IMR-90 (cell line): ENCODE data around the gene FER. TPM values are rescaled to one million over a fixed set of nuclear protein-coding genes. Genes with fewer than 3 reads are reported as not detected.

ENCODE experiments used
- ATAC-seq: fragments of 200-7000 bp; cut with Tn5 transposase; 2 replicates; pipeline ENCODE4 v1.9.1; 2020; ENCODE audit warnings: low read depth, mild to moderate bottlenecking, moderate library complexity
- BruUV-seq: library from RNA; stranded (reverse); fragments of 400-500 nt; replicated peaks from 2 replicates; lab custom pipeline; 2021; lab: Mats Ljungman, UMichigan
- CTCF ChIA-PET: fragments of 300-600 bp; formaldehyde crosslinking; extraction: SDS; loops from one replicate; lab custom pipeline; 2021; ENCODE audit warnings: antibody characterized with exemption; lab: Yijun Ruan, JAX
- POLR2A ChIA-PET: fragments of 300-600 bp; sonication (Branson Sonifier 250); formaldehyde crosslinking; loops from one replicate; lab custom pipeline; 2022; ENCODE audit warnings: antibody characterized with exemption; ENCODE audit not compliant: unreplicated experiment; lab: Charles Lee
- DNase-seq: peaks from one replicate; pipeline ENCODE4 v3.0.0; 2013
- H2AFZ ChIP-seq: replicated peaks from 2 replicates; pipeline ENCODE3; 2013; ENCODE audit warnings: low read length, mild to moderate bottlenecking; ENCODE audit not compliant: poor library complexity
- H2AK5ac ChIP-seq: 2 replicates; pipeline ENCODE4 v1.6.1; 2013; ENCODE audit warnings: low read depth, low read length, inconsistent platforms
- H2AK9ac ChIP-seq: replicated peaks from 2 replicates; pipeline ENCODE3; 2013; ENCODE audit warnings: mild to moderate bottlenecking, low read depth, low read length, moderate library complexity; ENCODE audit not compliant: poor library complexity
- H2BK120ac ChIP-seq: 2 replicates; pipeline ENCODE4 v1.6.1; 2013; ENCODE audit warnings: low read depth, low read length, inconsistent platforms
- H2BK15ac ChIP-seq: 3 replicates; pipeline ENCODE4 v1.6.1; 2013; ENCODE audit warnings: low read depth, low read length, inconsistent platforms
- H2BK20ac ChIP-seq: 2 replicates; pipeline ENCODE4 v1.6.1; 2013; ENCODE audit warnings: low read depth, mild to moderate bottlenecking, inconsistent platforms, low read length, moderate library complexity
- H2BK5ac ChIP-seq: 2 replicates; pipeline ENCODE4 v1.6.1; 2013; ENCODE audit warnings: mild to moderate bottlenecking, low read depth, low read length, inconsistent platforms; ENCODE audit not compliant: poor library complexity, severe bottlenecking
- H3K14ac ChIP-seq: replicated peaks from 2 replicates; pipeline ENCODE4 v1.6.1; 2013; ENCODE audit warnings: low read depth, low read length, inconsistent platforms
- H3K18ac ChIP-seq: 2 replicates; pipeline ENCODE4 v1.6.1; 2013; ENCODE audit warnings: low read depth, low read length, control low read depth
- H3K23ac ChIP-seq: 2 replicates; pipeline ENCODE4 v1.6.1; 2013; ENCODE audit warnings: low read depth, low read length, inconsistent platforms
- H3K27ac ChIP-seq: 2 replicates; pipeline ENCODE4 v1.5.1; 2013; ENCODE audit warnings: mild to moderate bottlenecking, control low read depth, low read length; ENCODE audit not compliant: insufficient read depth
- H3K27me3 ChIP-seq: 2 replicates; pipeline ENCODE4 v1.6.1; 2013; ENCODE audit warnings: low read length; ENCODE audit not compliant: control insufficient read depth, insufficient read depth
- H3K36me3 ChIP-seq: 2 replicates; pipeline ENCODE4 v1.6.1; 2013; ENCODE audit warnings: low read length, mixed read lengths; ENCODE audit not compliant: control insufficient read depth, insufficient read depth
- H3K4ac ChIP-seq: 2 replicates; pipeline ENCODE4 v1.6.1; 2013; ENCODE audit warnings: low read depth, low read length, inconsistent platforms
- H3K4me1 ChIP-seq: 2 replicates; pipeline ENCODE4 v1.6.1; 2013; ENCODE audit warnings: low read length, mixed read lengths; ENCODE audit not compliant: control insufficient read depth, insufficient read depth
- H3K4me2 ChIP-seq: 2 replicates; pipeline ENCODE4 v1.6.1; 2013; ENCODE audit warnings: low read depth, mild to moderate bottlenecking, control low read depth, low read length, moderate library complexity
- H3K4me3 ChIP-seq: 2 replicates; pipeline ENCODE4 v1.5.1; 2013; ENCODE audit warnings: low read depth, mild to moderate bottlenecking, control low read depth, low read length, moderate library complexity; ENCODE audit not compliant: insufficient read depth
- H3K56ac ChIP-seq: 2 replicates; pipeline ENCODE4 v1.6.1; 2013; ENCODE audit warnings: low read length, inconsistent platforms; ENCODE audit not compliant: insufficient read depth; ENCODE audit errors: extremely low read depth
- H3K79me1 ChIP-seq, 2 experiments: 2 replicates each; pipeline ENCODE4 v1.6.1; 2013; ENCODE audit warnings: low read length in 2 of 2, inconsistent platforms in 1 of 2, low read depth in 1 of 2
- H3K9ac ChIP-seq: 2 replicates; pipeline ENCODE4 v1.6.1; 2013; ENCODE audit warnings: low read depth, low read length, control low read depth
- H3K9me1 ChIP-seq: 2 replicates; pipeline ENCODE4 v1.6.1; 2013; ENCODE audit warnings: low read length, inconsistent platforms; ENCODE audit not compliant: insufficient read depth
- H3K9me3 ChIP-seq: 2 replicates; pipeline ENCODE4 v1.6.1; 2013; ENCODE audit warnings: low read length; ENCODE audit not compliant: control insufficient read depth, insufficient read depth
- H4K20me1 ChIP-seq: 2 replicates; pipeline ENCODE4 v1.6.1; 2013; ENCODE audit warnings: low read length, inconsistent platforms; ENCODE audit not compliant: insufficient read depth
- H4K5ac ChIP-seq: 2 replicates; pipeline ENCODE4 v1.6.1; 2013; ENCODE audit warnings: mild to moderate bottlenecking, low read depth, low read length, control low read depth
- H4K8ac ChIP-seq, 2 experiments: 2 replicates each; pipeline ENCODE4 v1.6.1; 2013; ENCODE audit warnings: low read depth in 2 of 2, low read length in 2 of 2, control low read depth in 1 of 2, inconsistent platforms in 1 of 2
- H4K91ac ChIP-seq: 2 replicates; pipeline ENCODE4 v1.6.1; 2013; ENCODE audit warnings: low read depth, low read length, inconsistent platforms; ENCODE audit not compliant: insufficient read depth
- BHLHE40 ChIP-seq: fragments of 150-350 bp; IDR thresholded peaks from 2 replicates; pipeline ENCODE4 v1.6.1; 2016; ENCODE audit warnings: mild to moderate bottlenecking, low read depth, low read length
- CEBPB ChIP-seq: IDR thresholded peaks from 2 replicates; pipeline ENCODE4 v1.6.1; 2012; ENCODE audit warnings: low read depth, low read length, improper control_type of control experiment
- CHD1 ChIP-seq: IDR thresholded peaks from 2 replicates; pipeline ENCODE4 v1.6.1; 2012; ENCODE audit warnings: low read depth, low read length, improper control_type of control experiment
- CTCF ChIP-seq: conservative IDR thresholded peaks from 2 replicates; pipeline ENCODE4 v1.5.1; 2012; ENCODE audit warnings: mild to moderate bottlenecking, low read depth, low read length, improper control_type of control experiment
- ELK1 ChIP-seq: fragments of 150-350 bp; IDR thresholded peaks from 2 replicates; pipeline ENCODE4 v1.6.1; 2016; ENCODE audit warnings: low read depth, mild to moderate bottlenecking, low read length, moderate library complexity, borderline replicate concordance
- FOS ChIP-seq: fragments of 150-350 bp; IDR thresholded peaks from 2 replicates; pipeline ENCODE4 v1.6.1; 2016; ENCODE audit warnings: low read depth, low read length
- MAFK ChIP-seq: IDR thresholded peaks from 2 replicates; pipeline ENCODE4 v1.6.1; 2012; ENCODE audit warnings: low read depth, low read length, improper control_type of control experiment
- MAZ ChIP-seq: IDR thresholded peaks from 2 replicates; pipeline ENCODE4 v1.6.1; 2012; ENCODE audit warnings: low read depth, mild to moderate bottlenecking, low read length, improper control_type of control experiment, moderate library complexity, borderline replicate concordance
- MXI1 ChIP-seq: IDR thresholded peaks from 2 replicates; pipeline ENCODE4 v1.6.1; 2012; ENCODE audit warnings: low read depth, mild to moderate bottlenecking, low read length, moderate library complexity, borderline replicate concordance
- NFE2L2 ChIP-seq: fragments of 150-350 bp; IDR thresholded peaks from 2 replicates; pipeline ENCODE4 v1.6.1; 2016; ENCODE audit warnings: low read depth, mild to moderate bottlenecking, low read length
- POLR2A ChIP-seq: IDR thresholded peaks from 2 replicates; pipeline ENCODE4 v1.6.1; 2012; ENCODE audit warnings: mild to moderate bottlenecking, low read depth, low read length
- RAD21 ChIP-seq: IDR thresholded peaks from 2 replicates; pipeline ENCODE4 v1.6.1; 2012; ENCODE audit warnings: low read length, improper control_type of control experiment
- RCOR1 ChIP-seq: IDR thresholded peaks from 2 replicates; pipeline ENCODE4 v1.6.1; 2012; ENCODE audit warnings: mild to moderate bottlenecking, low read length, improper control_type of control experiment; ENCODE audit not compliant: insufficient replicate concordance
- RFX5 ChIP-seq: IDR thresholded peaks from 2 replicates; pipeline ENCODE4 v1.8.0; 2012; ENCODE audit warnings: low read depth, mild to moderate bottlenecking, low read length, moderate library complexity
- SMC3 ChIP-seq: fragments of 150-350 bp; IDR thresholded peaks from 2 replicates; pipeline ENCODE4 v1.6.1; 2016; ENCODE audit warnings: low read depth, mild to moderate bottlenecking, antibody characterized with exemption, low read length, moderate library complexity
- USF2 ChIP-seq: fragments of 150-350 bp; IDR thresholded peaks from 2 replicates; pipeline ENCODE4 v1.6.1; 2017; ENCODE audit warnings: mild to moderate bottlenecking, antibody characterized with exemption, low read length, low read depth
- WGBS, 2 experiments: methylation state at CpG; one replicate each; pipeline versions ENCODE4 v1.1.5 to v1.1.7; 2013; ENCODE audit warnings: missing lambda C conversion rate in 2 of 2; ENCODE audit not compliant: insufficient read length in 1 of 2; ENCODE audit errors: extremely low coverage in 2 of 2; 5-methylcytosine and 5-hydroxymethylcytosine counted together
- dilution Hi-C: fragments of 300-500 bp; cut with HindIII; formaldehyde crosslinking; loops from one replicate; pipeline ENCODE4 v1.14.3; 2018; ENCODE audit warnings: low sequenced_read_pairs; ENCODE audit not compliant: unreplicated experiment
- in situ Hi-C: fragments of 300-500 bp; cut with MboI; formaldehyde crosslinking; loops from 3 replicates; pipeline ENCODE4 v1.14.3; 2019; ENCODE audit warnings: low sequenced_read_pairs, inconsistent platforms, mixed read lengths
- intact Hi-C: fragments of 100-400 bp; cut with micrococcal nuclease; formaldehyde crosslinking; loops from 2 replicates; pipeline ENCODE4 v1.10.0; 2022
- polyA plus RNA-seq, 3 experiments: library from polyadenylated mRNA; depleted of rRNA; stranded (reverse); fragments of >200 nt; gene quantifications; 2 replicates each; pipeline ENCODE4 v1.2.3, GENCODE V29; 2012; ENCODE audit warnings: low replicate concordance in 1 of 3
- total RNA-seq: library from RNA; depleted of rRNA; stranded (reverse); fragments of >200 nt; gene quantifications from 2 replicates; pipeline ENCODE4 v1.2.3, GENCODE V29; 2012

FER gene
- total and polyA plus RNA-seq, 2 of the 4 experiments (the other 2 are of a cell fraction) = 3.5 to 32.4 TPM

- Histone ChIP-seq H2BK120ac (no peak overlapping the region), H3K9me3 (no peaks in the 10 kb centered on the region), H3K23ac (no peak overlapping the region), H3K79me1 (no peaks in the 10 kb centered on the region; a peak in 1 of 4 replicates), H3K56ac (no peak overlapping the region), H3K4me3 (no peak overlapping the region), H4K8ac (no peak overlapping the region), H3K4me2 (no peak overlapping the region), H2AK9ac (no peak overlapping the region), H3K18ac (no peak overlapping the region), H3K27ac (no peak overlapping the region), H2AK5ac (no peak overlapping the region), H4K5ac (no peak overlapping the region), H3K4me1 (no peaks in the 10 kb centered on the region), H3K36me3 (no peaks in the 10 kb centered on the region), H2BK20ac (no peak overlapping the region), H3K4ac (no peak overlapping the region), H4K20me1 (no peaks in the 10 kb centered on the region), H3K9me1 (no peaks in the 10 kb centered on the region), H4K91ac (no peak overlapping the region), H3K14ac (no peak overlapping the region), H2AFZ (no peak overlapping the region), H2BK5ac (no peak overlapping the region), H3K27me3 (no peaks in the 10 kb centered on the region), H3K9ac (no peak overlapping the region), H2BK15ac (no peak overlapping the region)
- no CpG with 5 or more reads among the region's 2 CpGs for WGBS, 2 experiments
- ChIA-PET CTCF (no interaction called here), POLR2A (no interaction called here)
- in situ Hi-C loops = no loop called here
- BruUV-seq = no TSS peak
- TF ChIP-seq ELK1 (no peak), CHD1 (no peak), MXI1 (no peak), RAD21 (no peak), SMC3 (no peak), CEBPB (no peak), USF2 (no peak), BHLHE40 (no peak), MAFK (no peak), MAZ (no peak), FOS (no peak), CTCF (no peak), RCOR1 (no peak), NFE2L2 (no peak), POLR2A (no peak), RFX5 (no peak)
- ATAC-seq (no peak), DNase-seq (no peak)
- intact Hi-C loops = no loop called here
- dilution Hi-C loops = no loop called here
Measured at GRCh38 chr5:109173036-109173794, 425.5 kb downstream of the FER start.
